TTC549 (cell line): ENCODE data around the gene IMPG1.

Experiments
- FAIRE-seq: peaks from 2 replicates; lab custom pipeline; 2012; peaks lifted over from hg19 to GRCh38; lab: Jason Lieb, UNC

The IMPG1 gene

DNA sequence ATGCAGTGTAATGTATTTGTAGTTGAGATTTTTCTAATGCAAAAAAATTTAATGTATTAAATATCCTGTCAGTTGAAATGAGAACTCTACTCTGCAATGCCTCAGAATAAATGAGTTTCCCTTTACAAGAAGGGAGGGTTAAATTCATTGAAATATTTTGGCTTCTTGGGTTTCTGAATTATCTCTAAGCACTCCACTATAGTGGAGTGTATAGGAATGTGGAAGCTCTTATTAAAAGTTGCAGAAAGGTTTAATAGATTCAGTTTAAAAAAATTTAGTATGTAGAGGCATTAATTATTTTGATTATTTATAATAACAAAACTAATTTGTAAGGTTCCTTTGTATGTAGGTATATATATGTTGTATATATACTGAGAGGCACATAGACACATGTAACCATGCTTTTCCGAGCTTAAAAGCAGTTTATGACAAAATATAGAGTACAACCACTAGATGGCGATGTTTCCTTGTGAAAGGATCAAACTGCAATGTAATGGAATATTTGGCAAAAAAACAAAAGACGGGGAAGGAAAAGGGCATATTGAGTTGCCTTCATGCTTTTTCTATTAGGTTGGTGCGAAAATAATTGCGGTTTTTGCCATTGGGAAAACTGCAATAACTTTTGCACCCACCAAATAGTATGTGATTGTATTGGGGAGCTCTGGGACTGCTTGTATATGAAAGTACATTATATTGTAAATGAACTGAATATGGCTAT lies 179.2 kb downstream of the IMPG1 start:
- peak; percentile 97 for FAIRE-seq

GRCh38 chr6:75892384-75892783 lies 180.1 kb downstream of the IMPG1 start:
- no peak for FAIRE-seq

DNA sequence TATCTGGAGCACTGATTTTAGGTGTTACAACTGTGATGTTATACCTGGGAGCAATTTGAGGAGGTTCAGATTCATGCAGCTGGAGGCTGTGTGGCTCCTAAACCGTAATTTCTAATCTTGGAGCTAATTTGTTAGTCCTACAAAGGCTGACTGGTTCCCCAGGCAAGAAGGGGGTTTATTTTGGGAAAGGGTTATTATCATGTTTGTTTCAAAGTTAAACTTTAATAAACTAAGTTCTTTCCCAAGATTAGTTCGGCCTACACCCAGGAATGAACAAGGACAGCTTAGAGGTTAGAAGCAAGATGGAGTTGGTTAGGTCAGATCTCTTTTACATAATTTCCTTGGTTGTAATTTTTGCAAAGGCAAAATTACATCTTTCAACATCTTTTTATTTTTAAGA lies 187.6 kb downstream of the IMPG1 start:
- no peak for FAIRE-seq

DNA sequence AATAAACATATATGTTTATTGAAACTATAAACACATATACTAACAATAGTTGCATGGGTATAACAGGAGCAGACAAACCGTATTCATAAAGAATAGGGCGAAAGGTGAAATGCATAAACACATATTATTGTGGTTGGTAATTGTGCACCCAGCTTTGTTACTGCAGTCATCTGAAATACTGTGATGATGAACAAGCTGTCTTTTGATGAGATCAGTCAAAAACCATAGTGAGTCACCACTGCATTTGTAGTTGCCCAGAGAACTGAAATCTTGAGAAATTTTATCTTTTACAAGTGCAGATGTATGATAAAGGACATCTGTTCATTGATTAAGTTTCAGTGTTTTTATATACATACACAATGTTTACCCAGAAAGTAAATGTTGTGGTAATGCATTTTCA lies 189.7 kb downstream of the IMPG1 start:
- FAIRE-seq: no peak

GRCh38 chr6:75880305-75880704 lies 192.2 kb downstream of the IMPG1 start:
- no peak for FAIRE-seq

DNA sequence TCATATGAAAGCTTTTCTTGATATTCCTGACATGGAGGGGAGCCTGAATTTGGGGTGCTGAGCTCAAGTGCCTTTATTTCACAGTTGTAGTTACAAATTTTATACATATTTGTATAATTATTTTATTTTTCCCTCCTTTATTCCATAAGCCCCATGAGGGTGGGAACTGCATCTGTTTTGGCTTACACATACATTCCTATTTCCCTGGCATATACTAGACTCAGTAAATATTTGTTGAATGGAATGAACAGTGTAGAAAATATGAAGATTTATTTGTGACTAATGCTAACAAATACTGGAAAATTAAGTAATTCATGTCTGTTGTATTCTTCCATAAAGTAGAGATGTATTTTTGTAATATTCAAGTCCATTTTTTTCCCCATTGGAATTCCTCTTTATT lies 196.3 kb downstream of the IMPG1 start:
- no peak for FAIRE-seq

- no peak for FAIRE-seq
Measured at GRCh38 chr6:75874224-75874623, 198.2 kb downstream of the IMPG1 start.
